Smooth muscle cell (in vitro differentiated cells): ENCODE data around the gene ODC1. TPM values are rescaled to one million over a fixed set of nuclear protein-coding genes. Genes with fewer than 3 reads are reported as not detected.

Source experiments
- DNase-seq: peaks from one replicate; lab custom pipeline; 2025; ENCODE audit not compliant: unreplicated experiment; lab: John Stamatoyannopoulos, UW
- H2AFZ ChIP-seq: fragments of 200-600 bp; sonication (generic); 2 replicates; pipeline ENCODE4 v1.6.0; 2016; ENCODE audit warnings: antibody characterized with exemption, low read depth, mild to moderate bottlenecking
- H3F3A ChIP-seq: fragments of 200-600 bp; sonication (generic); 2 replicates; pipeline ENCODE4 v1.6.0; 2017; ENCODE audit warnings: antibody characterized with exemption, low read depth
- H3K27ac ChIP-seq: fragments of 200-600 bp; sonication (generic); 2 replicates; pipeline ENCODE4 v1.5.1; 2016; ENCODE audit warnings: low read depth, mild to moderate bottlenecking
- H3K27me3 ChIP-seq: fragments of 200-600 bp; sonication (generic); 2 replicates; pipeline ENCODE4 v1.6.1; 2016; ENCODE audit warnings: low read depth, mild to moderate bottlenecking
- H3K36me3 ChIP-seq: fragments of 200-600 bp; sonication (generic); 2 replicates; pipeline ENCODE4 v1.5.1; 2016; ENCODE audit warnings: low read depth
- H3K4me1 ChIP-seq: fragments of 200-600 bp; sonication (generic); 2 replicates; pipeline ENCODE4 v1.5.1; 2016; ENCODE audit warnings: low read depth
- H3K4me2 ChIP-seq: fragments of 200-600 bp; sonication (generic); 2 replicates; pipeline ENCODE4 v1.6.0; 2016; ENCODE audit warnings: mild to moderate bottlenecking
- H3K4me3 ChIP-seq: fragments of 200-600 bp; sonication (generic); 2 replicates; pipeline ENCODE4 v1.5.1; 2016; ENCODE audit warnings: mild to moderate bottlenecking
- H3K79me2 ChIP-seq: fragments of 200-600 bp; sonication (generic); 2 replicates; pipeline ENCODE4 v1.6.0; 2016; ENCODE audit warnings: low read depth, mild to moderate bottlenecking
- H3K9ac ChIP-seq: fragments of 200-600 bp; sonication (generic); 2 replicates; pipeline ENCODE4 v1.6.0; 2016; ENCODE audit warnings: low read depth
- H3K9me3 ChIP-seq: fragments of 200-600 bp; sonication (generic); replicated peaks from 2 replicates; pipeline ENCODE4 v1.5.1; 2016; ENCODE audit warnings: low read depth
- H4K20me1 ChIP-seq: fragments of 200-600 bp; sonication (generic); 2 replicates; pipeline ENCODE4 v1.6.0; 2016; ENCODE audit warnings: low read depth
- WGBS: methylation state at CpG from one replicate; pipeline ENCODE4 v1.1.7; 2016; ENCODE audit warnings: low lambda C conversion rate; 5-methylcytosine and 5-hydroxymethylcytosine counted together
- polyA plus RNA-seq: library from polyadenylated mRNA; unstranded; fragments of >200 nt; fragmentation: Nextera tagmentation; extraction: Ambion mirVana; gene quantifications from 2 replicates; pipeline ENCODE4 v1.2.1, GENCODE V29; 2016
- total RNA-seq: library from RNA; depleted of rRNA; stranded (reverse); fragments of >200 nt; gene quantifications from 2 replicates; pipeline ENCODE4 v1.2.3, GENCODE V29; 2014
- TF ChIP-seq, protein P1 (sequence below): fragments of 200-600 bp; sonication (generic); IDR thresholded peaks from 2 replicates; pipeline ENCODE4 v1.5.1; 2017; ENCODE audit warnings: borderline replicate concordance, mild to moderate bottlenecking, antibody characterized with exemption; ENCODE audit not compliant: insufficient read depth, poor library complexity, severe bottlenecking

ODC1 gene
- total and polyA plus RNA-seq, 2 experiments from 2014 or later: 22.4 to 34.7 TPM

DNA sequence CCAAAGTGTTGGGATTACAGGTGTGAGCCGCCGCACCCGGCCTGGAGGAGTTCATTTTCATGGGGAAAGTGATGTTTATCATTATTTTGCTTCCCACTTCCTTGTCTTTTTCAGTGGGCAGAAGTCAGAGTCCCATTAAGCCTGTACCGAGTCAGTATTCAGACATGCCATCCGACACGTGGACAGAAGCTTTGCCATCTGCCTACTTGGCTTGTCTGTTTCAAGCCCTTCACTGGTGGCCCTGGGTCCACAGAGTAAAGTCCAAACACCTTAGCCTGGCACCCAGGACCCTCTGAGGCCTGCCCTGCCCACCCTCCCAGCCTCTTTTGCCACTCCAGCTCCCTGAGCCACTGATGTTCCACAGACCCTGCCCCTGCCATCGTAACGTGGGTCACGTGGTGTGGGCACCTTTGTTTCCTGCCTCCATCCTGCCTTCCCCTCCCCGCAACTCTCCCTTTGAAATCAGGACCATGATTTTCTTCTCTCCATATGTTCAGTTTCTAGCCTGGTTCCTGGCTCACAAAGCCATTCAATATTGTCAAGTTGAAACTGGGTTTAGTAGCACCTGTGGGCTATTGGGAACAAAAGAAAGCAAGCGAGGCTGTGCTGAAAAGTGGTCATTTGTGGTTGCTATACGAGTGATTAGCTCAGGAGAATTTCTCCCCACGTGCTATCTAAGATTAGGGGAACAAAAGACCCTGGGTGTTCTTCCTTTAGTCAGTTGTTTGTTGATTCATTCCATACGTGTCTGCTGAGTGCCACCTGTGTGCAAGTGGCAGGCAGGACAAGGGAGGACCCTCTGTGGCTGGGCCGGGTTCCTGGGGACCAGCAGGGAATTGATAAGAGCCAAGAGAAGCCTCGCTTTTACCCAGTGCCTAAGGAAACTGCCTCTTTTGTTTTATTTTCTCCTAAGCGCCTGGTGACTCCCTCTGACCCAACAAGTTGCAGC lies 5.1 kb upstream of the ODC1 start:
- Histone ChIP-seq H3K4me1 (peaks cover 16% of the 10 kb centered on the region), H3K9ac (no peak overlapping the region), H3K4me3 (no peak overlapping the region), H3F3A (no peaks in the 10 kb centered on the region), H3K9me3 (no peaks in the 10 kb centered on the region), H3K79me2 (no peaks in the 10 kb centered on the region), H3K36me3 (no peaks in the 10 kb centered on the region), H3K4me2 (no peak overlapping the region), H3K27ac (no peak overlapping the region), H4K20me1 (no peaks in the 10 kb centered on the region), H3K27me3 (no peaks in the 10 kb centered on the region), H2AFZ (no peak overlapping the region)
- WGBS: 87% methylated on average over 17 of the region's 17 CpGs
- TF ChIP-seq, protein P1, sequence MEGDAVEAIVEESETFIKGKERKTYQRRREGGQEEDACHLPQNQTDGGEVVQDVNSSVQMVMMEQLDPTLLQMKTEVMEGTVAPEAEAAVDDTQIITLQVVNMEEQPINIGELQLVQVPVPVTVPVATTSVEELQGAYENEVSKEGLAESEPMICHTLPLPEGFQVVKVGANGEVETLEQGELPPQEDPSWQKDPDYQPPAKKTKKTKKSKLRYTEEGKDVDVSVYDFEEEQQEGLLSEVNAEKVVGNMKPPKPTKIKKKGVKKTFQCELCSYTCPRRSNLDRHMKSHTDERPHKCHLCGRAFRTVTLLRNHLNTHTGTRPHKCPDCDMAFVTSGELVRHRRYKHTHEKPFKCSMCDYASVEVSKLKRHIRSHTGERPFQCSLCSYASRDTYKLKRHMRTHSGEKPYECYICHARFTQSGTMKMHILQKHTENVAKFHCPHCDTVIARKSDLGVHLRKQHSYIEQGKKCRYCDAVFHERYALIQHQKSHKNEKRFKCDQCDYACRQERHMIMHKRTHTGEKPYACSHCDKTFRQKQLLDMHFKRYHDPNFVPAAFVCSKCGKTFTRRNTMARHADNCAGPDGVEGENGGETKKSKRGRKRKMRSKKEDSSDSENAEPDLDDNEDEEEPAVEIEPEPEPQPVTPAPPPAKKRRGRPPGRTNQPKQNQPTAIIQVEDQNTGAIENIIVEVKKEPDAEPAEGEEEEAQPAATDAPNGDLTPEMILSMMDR: no peak
- no peak for DNase-seq

DNA sequence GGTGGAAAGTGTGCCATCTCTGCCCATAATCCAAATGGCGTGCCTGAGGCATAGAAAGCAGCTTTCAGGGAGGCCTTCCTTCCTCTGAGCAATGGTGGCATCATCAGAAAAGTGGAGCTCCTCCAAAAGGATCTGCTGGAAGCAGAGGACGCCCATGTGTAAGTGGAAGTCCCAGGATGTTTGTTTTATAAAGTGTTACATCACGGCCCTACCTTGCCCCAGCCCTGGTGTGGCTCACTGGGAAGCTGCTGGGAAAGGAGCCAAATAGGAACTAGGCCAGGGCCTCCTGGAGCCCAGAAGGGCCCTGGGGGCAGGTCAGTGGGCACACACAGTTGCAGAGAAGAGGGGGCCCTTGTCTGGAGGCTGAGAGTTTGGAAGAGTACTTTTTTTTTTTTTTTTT lies 4.2 kb upstream of the ODC1 start:
- no peaks in the 10 kb centered on the region for H3F3A ChIP-seq
- TF ChIP-seq, protein P1: no peak
- H3K36me3 ChIP-seq: no peaks in the 10 kb centered on the region
- H2AFZ ChIP-seq: no peak overlapping the region
- DNase-seq: no peak
- no peak overlapping the region for H3K27ac ChIP-seq
- no peaks in the 10 kb centered on the region for H3K27me3 ChIP-seq
- no peak overlapping the region for H3K9ac ChIP-seq
- H3K4me3 ChIP-seq: no peak overlapping the region
- peaks cover 20% of the 10 kb centered on the region for H3K4me1 ChIP-seq
- no peak overlapping the region for H3K4me2 ChIP-seq
- H4K20me1 ChIP-seq: peaks cover 2% of the 10 kb centered on the region
- no peaks in the 10 kb centered on the region for H3K9me3 ChIP-seq
- no peaks in the 10 kb centered on the region for H3K79me2 ChIP-seq
- WGBS: 90% methylated on average over 3 of the region's 3 CpGs

DNA sequence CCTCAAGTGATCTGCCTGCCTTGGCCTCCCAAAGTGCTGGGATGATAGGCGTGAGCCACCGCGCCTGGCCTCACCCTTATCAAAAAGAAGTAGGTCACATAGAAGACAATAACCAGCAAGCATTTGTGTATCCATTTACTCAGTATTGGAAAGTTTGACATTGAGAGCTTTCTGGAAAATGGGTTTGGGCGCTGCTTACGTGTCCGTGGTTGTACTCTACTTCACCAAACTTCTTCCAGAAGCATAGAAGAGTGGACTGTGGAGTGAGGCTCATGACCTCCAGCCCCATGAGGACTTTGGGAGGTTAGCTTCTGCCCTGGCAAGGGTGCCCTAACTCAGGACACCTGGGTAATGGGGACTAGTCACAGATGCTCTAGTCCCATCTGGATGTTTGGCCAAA lies 3.7 kb upstream of the ODC1 start:
- Histone ChIP-seq H3K27ac (no peak overlapping the region), H3K9me3 (no peaks in the 10 kb centered on the region), H3K36me3 (no peaks in the 10 kb centered on the region), H3K4me2 (no peak overlapping the region), H4K20me1 (peaks cover 6% of the 10 kb centered on the region), H3K4me1 (peaks cover 25% of the 10 kb centered on the region), H3F3A (no peaks in the 10 kb centered on the region), H2AFZ (no peak overlapping the region), H3K9ac (no peak overlapping the region), H3K27me3 (no peaks in the 10 kb centered on the region), H3K4me3 (no peak overlapping the region), H3K79me2 (peaks cover 2% of the 10 kb centered on the region)
- WGBS: 95% methylated on average over 6 of the region's 6 CpGs
- no peak for DNase-seq
- TF ChIP-seq, protein P1: no peak
